CD4-positive, alpha-beta memory T cell (primary cell): ENCODE measurements around the gene DAGLB. TPM values are rescaled to one million over a fixed set of nuclear protein-coding genes. Genes with fewer than 3 reads are reported as not detected.
A peak's percentile ranks its signal among the peaks of the same experiment; 100 is the strongest.

ENCODE experiments used
- CTCF ChIA-PET: fragments of 350-600 bp; sonication (Branson Sonifier 250); formaldehyde crosslinking; loops from one replicate; lab custom pipeline; 2021; ENCODE audit warnings: inconsistent platforms; ENCODE audit not compliant: partially characterized antibody; lab: Charles Lee
- POLR2A ChIA-PET: fragments of 350-600 bp; sonication (Branson Sonifier 250); formaldehyde crosslinking; loops from one replicate; lab custom pipeline; 2021; ENCODE audit not compliant: partially characterized antibody; lab: Charles Lee
- DNase-seq, 5 donors: peaks; one replicate each; pipeline versions ENCODE4 v3.0.0 to v3.0.0-alpha.2; 2020 to 2022; ENCODE audit warnings: mixed read lengths in 1 of 5
- H3K27ac ChIP-seq: one replicate; pipeline ENCODE4 v1.7.0; 2013; ENCODE audit warnings: low read depth, low read length
- H3K27me3 ChIP-seq: 2 replicates; pipeline ENCODE4 v1.7.0; 2013; ENCODE audit warnings: mild to moderate bottlenecking, low read length, moderate library complexity; ENCODE audit not compliant: insufficient read depth
- H3K36me3 ChIP-seq: 2 replicates; pipeline ENCODE4 v1.7.0; 2013; ENCODE audit warnings: mild to moderate bottlenecking, low read length, moderate library complexity; ENCODE audit not compliant: insufficient read depth
- H3K4me1 ChIP-seq: 2 replicates; pipeline ENCODE4 v1.7.0; 2013; ENCODE audit warnings: mild to moderate bottlenecking, low read length, moderate library complexity; ENCODE audit not compliant: insufficient read depth
- H3K4me3 ChIP-seq, 2 donors: one replicate each; pipeline ENCODE4 v1.7.0; 2013; ENCODE audit warnings: low read length in 2 of 2, mild to moderate bottlenecking in 1 of 2
- H3K9me3 ChIP-seq, 2 donors: one replicate each; pipeline ENCODE4 v1.7.0; 2013; ENCODE audit warnings: low read length in 2 of 2, control low read depth in 1 of 2; ENCODE audit not compliant: control insufficient read depth in 1 of 2
- H3K27ac Mint-ChIP-seq, 7 donors: one replicate each; pipeline ENCODE4 v1.8.0; 2020 to 2021; ENCODE audit warnings: mixed read lengths in 7 of 7, mild to moderate bottlenecking in 6 of 7, inconsistent platforms in 3 of 7, moderate library complexity in 3 of 7
- H3K27me3 Mint-ChIP-seq, 2 donors: one replicate each; pipeline ENCODE4 v1.8.0; 2020 to 2021; ENCODE audit warnings: mixed read lengths in 2 of 2
- H3K36me3 Mint-ChIP-seq, 2 donors: one replicate each; pipeline ENCODE4 v1.8.0; 2020 to 2021; ENCODE audit warnings: mixed read lengths in 2 of 2, inconsistent platforms in 1 of 2, mild to moderate bottlenecking in 1 of 2
- H3K4me1 Mint-ChIP-seq, 4 donors: one replicate each; pipeline ENCODE4 v1.8.0; 2020 to 2021; ENCODE audit warnings: mixed read lengths in 4 of 4, mild to moderate bottlenecking in 1 of 4
- H3K4me3 Mint-ChIP-seq, 8 donors: one replicate each; pipeline ENCODE4 v1.8.0; 2020 to 2021; ENCODE audit warnings: mixed read lengths in 8 of 8, mild to moderate bottlenecking in 7 of 8, moderate library complexity in 6 of 8, inconsistent platforms in 3 of 8
- H3K9me3 Mint-ChIP-seq, 8 donors: one replicate each; pipeline ENCODE4 v1.8.0; 2020 to 2021; ENCODE audit warnings: mixed read lengths in 8 of 8, mild to moderate bottlenecking in 5 of 8, inconsistent platforms in 3 of 8, moderate library complexity in 1 of 8
- intact Hi-C: fragments of 100-400 bp; cut with micrococcal nuclease; formaldehyde crosslinking; loops from one replicate; pipeline ENCODE4 v1.15.1; 2023
- polyA plus RNA-seq, 2 donors: library from polyadenylated mRNA; unstranded; fragments of 300-500 nt; fragmentation: Illumina TruSeq; gene quantifications; one replicate each; pipeline ENCODE4 v1.2.3, GENCODE V29; 2021
- total RNA-seq, 2 experiments: library from RNA; stranded (reverse); gene quantifications; one replicate each; pipeline ENCODE4 v1.2.3, GENCODE V29; 2021

DAGLB gene
- total and polyA plus RNA-seq, 4 experiments from 2014 or later = 5.3 to 37.0 (median 24.5) TPM

DNA sequence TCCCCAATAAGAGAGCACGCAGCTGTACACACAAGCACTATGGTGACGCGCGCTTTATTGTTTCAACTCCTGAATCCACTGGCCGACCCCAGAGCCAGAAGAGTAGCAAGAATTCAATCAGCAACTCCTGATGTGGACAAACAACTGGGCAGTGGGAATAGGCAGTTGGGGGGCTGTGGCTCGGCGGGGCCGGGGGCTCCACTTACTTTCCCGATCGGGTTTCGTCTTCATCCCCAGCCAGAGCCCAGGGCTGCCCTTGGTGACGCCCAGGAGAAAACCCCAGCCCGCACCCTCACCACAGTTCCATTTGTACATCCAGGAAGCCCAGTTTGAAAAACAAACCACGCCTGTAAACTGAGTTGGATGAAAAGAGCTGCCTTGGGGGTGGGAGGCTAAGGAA lies 38.7 kb downstream of the DAGLB start:
- ChIA-PET POLR2A (no interaction called here), CTCF (no interaction called here)
- Histone ChIP-seq H3K36me3 (peaks cover 56% of the 10 kb centered on the region), H3K4me1 (no peaks in the 10 kb centered on the region), H3K27ac (no peak overlapping the region), H3K9me3 (no peaks in the 10 kb centered on the region), H3K4me3 (no peak overlapping the region), H3K27me3 (no peaks in the 10 kb centered on the region)
- peak overlapping the region in 1 of 7 donors; percentile 71 for H3K27ac Mint-ChIP-seq
- H3K9me3 Mint-ChIP-seq = no peaks in the 10 kb centered on the region
- peaks cover 56 to 61% of the 10 kb centered on the region in 2 donors for H3K36me3 Mint-ChIP-seq
- intact Hi-C loops = no loop called here
- no peak for DNase-seq
- no peak overlapping the region for H3K4me3 Mint-ChIP-seq
- H3K4me1 Mint-ChIP-seq = no peaks in the 10 kb centered on the region
- H3K27me3 Mint-ChIP-seq = no peaks in the 10 kb centered on the region

DNA sequence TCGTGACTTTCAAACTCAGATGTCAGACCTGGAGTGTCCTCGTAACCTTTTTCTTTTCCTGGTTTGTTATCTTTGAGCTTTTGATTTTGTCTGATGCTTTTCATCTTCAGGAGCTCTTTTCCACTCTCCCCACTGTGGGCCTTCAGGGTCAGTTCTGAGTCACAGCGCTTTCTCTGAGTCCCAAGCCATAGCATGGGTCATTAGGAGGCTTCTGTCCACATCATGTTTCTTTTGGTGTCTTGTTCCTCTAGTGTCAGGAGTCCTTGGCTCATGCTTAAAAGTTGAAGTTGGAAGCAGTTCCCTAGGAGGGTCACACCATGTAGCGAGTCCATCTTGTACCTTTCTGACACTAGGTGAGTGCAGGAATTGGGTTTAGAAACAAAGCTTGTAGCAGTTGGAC lies 40.3 kb downstream of the DAGLB start:
- intact Hi-C loops = no loop called here
- Mint-ChIP-seq H3K27ac (peak overlapping the region in 4 of 7 donors; percentile 5 to 43 (median 14)), H3K27me3 (no peaks in the 10 kb centered on the region), H3K4me3 (no peak overlapping the region), H3K9me3 (no peaks in the 10 kb centered on the region), H3K36me3 (peaks cover 63 to 68% of the 10 kb centered on the region in 2 donors), H3K4me1 (no peaks in the 10 kb centered on the region)
- Histone ChIP-seq H3K4me1 (no peaks in the 10 kb centered on the region), H3K4me3 (no peak overlapping the region), H3K9me3 (no peaks in the 10 kb centered on the region), H3K36me3 (peaks cover 65% of the 10 kb centered on the region), H3K27me3 (no peaks in the 10 kb centered on the region), H3K27ac (no peak overlapping the region)
- ChIA-PET CTCF (interaction anchor here (1.4 kb wide), 1 partner anchor 9 kb away, joined by 4 read pairs; no protein-coding TSS in a partner anchor), POLR2A (no interaction called here)
- DNase-seq = no peak

DNA sequence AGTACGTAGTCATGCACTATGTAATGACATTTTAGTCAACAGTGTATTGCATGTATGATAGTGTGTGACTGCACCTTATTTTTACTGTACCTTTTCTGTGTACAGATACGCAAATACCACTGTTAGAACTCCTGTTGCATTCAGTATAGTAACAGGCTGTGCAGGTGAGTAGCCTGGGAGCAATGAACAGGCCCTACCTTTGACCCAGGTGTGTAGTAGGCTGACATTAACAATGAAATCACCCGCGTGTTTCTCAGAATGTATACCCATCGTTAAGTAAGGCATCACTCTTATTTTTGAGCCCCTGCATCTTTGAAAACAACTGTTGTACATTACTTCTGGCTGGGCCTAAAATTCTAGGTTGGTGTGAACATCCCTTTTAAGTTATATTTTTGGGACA lies 41.6 kb downstream of the DAGLB start:
- peaks cover 61 to 71% of the 10 kb centered on the region in 2 donors for H3K36me3 Mint-ChIP-seq
- peak overlapping the region in 3 of 7 donors; percentile 22 to 55 (median 49) for H3K27ac Mint-ChIP-seq
- no peaks in the 10 kb centered on the region for H3K9me3 ChIP-seq
- H3K36me3 ChIP-seq = peaks cover 65% of the 10 kb centered on the region
- H3K4me1 Mint-ChIP-seq = no peaks in the 10 kb centered on the region
- H3K27ac ChIP-seq = no peak overlapping the region
- H3K4me3 Mint-ChIP-seq = no peak overlapping the region
- H3K4me1 ChIP-seq = no peaks in the 10 kb centered on the region
- no peaks in the 10 kb centered on the region for H3K9me3 Mint-ChIP-seq
- H3K4me3 ChIP-seq = no peak overlapping the region
- H3K27me3 ChIP-seq = no peaks in the 10 kb centered on the region
- CTCF ChIA-PET = no interaction called here
- no peak for DNase-seq
- intact Hi-C loops = no loop called here
- H3K27me3 Mint-ChIP-seq = no peaks in the 10 kb centered on the region
- POLR2A ChIA-PET = no interaction called here

DNA sequence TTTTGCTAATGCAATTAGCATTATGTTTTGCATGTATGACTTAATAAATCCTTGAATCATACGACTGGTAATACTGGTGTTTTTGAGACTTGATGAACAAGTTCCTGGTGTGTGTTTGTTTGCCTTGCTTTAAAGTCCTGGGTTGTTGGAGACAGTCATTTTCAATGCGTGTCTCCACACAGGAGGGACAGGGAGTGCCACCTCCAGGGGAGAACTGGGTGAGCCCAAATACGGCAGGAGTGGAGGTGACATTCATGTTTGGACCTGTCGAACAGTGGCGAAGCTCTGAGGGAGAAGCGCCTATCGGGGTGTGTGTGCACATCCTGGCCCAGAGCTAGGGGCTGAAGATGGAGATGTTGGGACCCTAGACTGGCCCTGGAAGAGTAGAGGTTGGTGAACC lies 43.8 kb downstream of the DAGLB start:
- Mint-ChIP-seq H3K4me1 (peaks cover 0 to 8% (median 3%) of the 10 kb centered on the region in 4 donors), H3K27me3 (no peaks in the 10 kb centered on the region), H3K4me3 (no peak overlapping the region), H3K27ac (peak overlapping the region in 1 of 7 donors; percentile 82), H3K36me3 (peaks cover 46 to 64% of the 10 kb centered on the region in 2 donors), H3K9me3 (no peaks in the 10 kb centered on the region)
- Histone ChIP-seq H3K9me3 (no peaks in the 10 kb centered on the region), H3K4me1 (peaks cover 2% of the 10 kb centered on the region), H3K4me3 (no peak overlapping the region), H3K27ac (no peak overlapping the region), H3K36me3 (peaks cover 65% of the 10 kb centered on the region), H3K27me3 (no peaks in the 10 kb centered on the region)
- POLR2A ChIA-PET = no interaction called here
- intact Hi-C loops = no loop called here
- no peak for DNase-seq
- CTCF ChIA-PET = interaction anchor here (1.6 kb wide), 1 partner anchor 33 kb away, joined by 4 read pairs; no protein-coding TSS in a partner anchor

DNA sequence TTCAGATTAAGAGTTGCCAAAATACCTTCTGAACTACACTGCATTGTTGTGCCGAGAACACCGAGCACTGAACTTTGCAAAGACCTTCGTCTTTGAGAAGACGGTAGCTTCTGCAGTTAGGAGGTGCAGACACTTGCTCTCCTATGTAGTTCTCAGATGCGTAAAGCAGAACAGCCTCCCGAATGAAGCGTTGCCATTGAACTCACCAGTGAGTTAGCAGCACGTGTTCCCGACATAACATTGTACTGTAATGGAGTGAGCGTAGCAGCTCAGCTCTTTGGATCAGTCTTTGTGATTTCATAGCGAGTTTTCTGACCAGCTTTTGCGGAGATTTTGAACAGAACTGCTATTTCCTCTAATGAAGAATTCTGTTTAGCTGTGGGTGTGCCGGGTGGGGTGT lies 45.0 kb downstream of the DAGLB start:
- intact Hi-C loops = no loop called here
- ChIA-PET CTCF (interaction anchor here (1.6 kb wide), 1 partner anchor 34 kb away, joined by 4 read pairs; no protein-coding TSS in a partner anchor), POLR2A (no interaction called here)
- peaks cover 63% of the 10 kb centered on the region for H3K36me3 ChIP-seq
- Mint-ChIP-seq H3K4me1 (peaks cover 5 to 19% (median 10%) of the 10 kb centered on the region in 4 donors), H3K4me3 (no peak overlapping the region), H3K27ac (peak overlapping the region in 2 of 7 donors; percentile 16 to 63), H3K36me3 (peaks cover 46 to 67% of the 10 kb centered on the region in 2 donors), H3K9me3 (no peaks in the 10 kb centered on the region), H3K27me3 (no peaks in the 10 kb centered on the region)
- no peaks in the 10 kb centered on the region for H3K9me3 ChIP-seq
- no peak overlapping the region for H3K4me3 ChIP-seq
- H3K27me3 ChIP-seq = no peaks in the 10 kb centered on the region
- no peak overlapping the region for H3K27ac ChIP-seq
- no peak for DNase-seq
- H3K4me1 ChIP-seq = peaks cover 8% of the 10 kb centered on the region

DNA sequence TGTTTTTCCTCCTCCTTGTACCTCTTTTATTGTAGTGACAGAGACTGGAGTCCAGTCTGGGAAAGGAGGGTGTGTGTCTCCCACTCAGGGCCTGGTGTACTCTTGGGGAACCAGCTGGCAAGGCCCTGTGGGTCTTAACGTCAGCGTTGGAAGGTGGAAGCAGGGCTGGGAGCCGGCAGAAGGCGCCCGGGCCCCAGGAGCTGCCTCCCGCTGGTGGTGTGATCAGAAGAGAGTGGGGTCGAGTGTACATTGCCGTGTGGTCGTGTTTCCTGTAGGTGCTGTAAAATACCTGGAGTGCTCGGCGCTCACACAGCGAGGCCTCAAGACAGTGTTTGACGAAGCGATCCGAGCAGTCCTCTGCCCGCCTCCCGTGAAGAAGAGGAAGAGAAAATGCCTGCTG lies 45.7 kb downstream of the DAGLB start:
- Mint-ChIP-seq H3K4me3 (no peak overlapping the region), H3K27ac (peak overlapping the region in 1 of 7 donors; percentile 47), H3K27me3 (no peaks in the 10 kb centered on the region), H3K4me1 (peaks cover 5 to 23% (median 10%) of the 10 kb centered on the region in 4 donors), H3K36me3 (peaks cover 41 to 62% of the 10 kb centered on the region in 2 donors), H3K9me3 (no peaks in the 10 kb centered on the region)
- H3K4me3 ChIP-seq = no peak overlapping the region
- no peaks in the 10 kb centered on the region for H3K9me3 ChIP-seq
- POLR2A ChIA-PET = no interaction called here
- no peak for DNase-seq
- H3K27me3 ChIP-seq = no peaks in the 10 kb centered on the region
- H3K36me3 ChIP-seq = peaks cover 58% of the 10 kb centered on the region
- H3K4me1 ChIP-seq = peaks cover 8% of the 10 kb centered on the region
- intact Hi-C loops = no loop called here
- CTCF ChIA-PET = no interaction called here
- H3K27ac ChIP-seq = no peak overlapping the region

DNA sequence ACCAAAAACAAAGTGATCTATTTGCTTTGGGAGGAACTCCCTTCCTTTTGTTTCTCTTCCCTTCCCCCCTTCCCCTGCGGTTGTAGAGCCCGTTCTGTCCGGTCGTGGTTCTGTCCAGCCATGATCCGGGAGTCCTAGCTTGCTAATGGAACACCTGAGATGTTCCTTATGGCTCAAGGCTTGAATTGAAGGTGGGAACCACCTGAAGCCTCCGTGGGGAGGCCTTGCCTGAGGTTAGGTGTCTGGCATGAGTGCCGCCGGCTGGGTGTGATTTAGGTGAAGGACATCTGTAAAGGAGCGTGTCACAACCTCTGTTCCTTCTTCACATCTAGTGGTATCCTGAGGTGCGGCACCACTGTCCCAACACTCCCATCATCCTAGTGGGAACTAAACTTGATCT lies 46.2 kb downstream of the DAGLB start:
- Histone ChIP-seq H3K27me3 (no peaks in the 10 kb centered on the region), H3K9me3 (no peaks in the 10 kb centered on the region), H3K4me1 (peaks cover 9% of the 10 kb centered on the region), H3K4me3 (no peak overlapping the region), H3K27ac (no peak overlapping the region), H3K36me3 (peaks cover 58% of the 10 kb centered on the region)
- Mint-ChIP-seq H3K27me3 (no peaks in the 10 kb centered on the region), H3K36me3 (peaks cover 41 to 61% of the 10 kb centered on the region in 2 donors), H3K4me1 (peaks cover 5 to 23% (median 11%) of the 10 kb centered on the region in 4 donors), H3K27ac (peak overlapping the region in 1 of 7 donors; percentile 74), H3K9me3 (no peaks in the 10 kb centered on the region), H3K4me3 (no peak overlapping the region)
- intact Hi-C loops = no loop called here
- no peak for DNase-seq
- ChIA-PET CTCF (no interaction called here), POLR2A (no interaction called here)
